ENCODE results near the gene YIF1A. TPM values are rescaled to one million over a fixed set of nuclear protein-coding genes. Genes with fewer than 3 reads are reported as not detected.

Gene YIF1A
- total and polyA plus RNA-seq, 2 of the 4 experiments (the other 2 are of a cell fraction): 128 to 207 TPM

GRCh38 chr11:66309475-66309874 lies 20.5 kb upstream of the YIF1A start:
- Histone ChIP-seq H2BK15ac (ENCODE audit: low read depth, low read length) (no peak overlapping the region), H2BK5ac (ENCODE audit: low read depth, low read length, poor library complexity, severe bottlenecking) (no peak overlapping the region), H3K18ac (ENCODE audit: low read depth, low read length) (no peak overlapping the region), H3K14ac (replicated peaks; ENCODE audit: low read depth, low read length) (no peak overlapping the region), H3K27me3 (ENCODE audit: control insufficient read depth, insufficient read depth, low read length) (peaks cover 12% of the 10 kb centered on the region), H3K4me2 (ENCODE audit: low read depth, low read length) (no peak overlapping the region), H3K9ac (ENCODE audit: low read depth, low read length) (no peak overlapping the region), H2AK9ac (replicated peaks; ENCODE audit: low read depth, low read length, poor library complexity) (no peak overlapping the region), H3K4me3 (ENCODE audit: insufficient read depth, low read depth, low read length) (no peak overlapping the region), H3K36me3 (ENCODE audit: control insufficient read depth, insufficient read depth, low read length) (no peaks in the 10 kb centered on the region), H4K20me1 (ENCODE audit: insufficient read depth, low read length) (peaks cover 16% of the 10 kb centered on the region), H4K8ac (ENCODE audit: low read depth in 2 of 2, low read length in 2 of 2) (no peak overlapping the region), H3K56ac (ENCODE audit: extremely low read depth, insufficient read depth, low read length) (no peak overlapping the region), H3K27ac (ENCODE audit: insufficient read depth, low read length) (no peak overlapping the region), H2AFZ (replicated peaks; ENCODE audit: low read length, poor library complexity) (no peak overlapping the region), H3K4ac (ENCODE audit: low read depth, low read length) (no peak overlapping the region), H3K4me1 (ENCODE audit: control insufficient read depth, insufficient read depth, low read length) (peaks cover 3% of the 10 kb centered on the region; the same call in 1 of the 2 replicates), H4K91ac (ENCODE audit: insufficient read depth, low read depth, low read length) (no peak overlapping the region), H3K79me1 (ENCODE audit: low read depth in 1 of 2, low read length in 2 of 2) (peaks cover 0 to 10% of the 10 kb centered on the region in 2 experiments; a peak in 1 of 4 replicates), H4K5ac (ENCODE audit: low read depth, low read length) (no peak overlapping the region), H3K23ac (ENCODE audit: low read depth, low read length) (no peak overlapping the region), H3K9me1 (ENCODE audit: insufficient read depth, low read length) (no peaks in the 10 kb centered on the region), H2BK120ac (ENCODE audit: low read depth, low read length) (no peak overlapping the region), H2AK5ac (ENCODE audit: low read depth, low read length) (no peak overlapping the region), H2BK20ac (ENCODE audit: low read depth, low read length) (no peak overlapping the region), H3K9me3 (ENCODE audit: control insufficient read depth, insufficient read depth, low read length) (no peaks in the 10 kb centered on the region)
- no TSS peak for BruUV-seq (replicated peaks)
- DNase-seq: no peak
- dilution Hi-C loops (cut with HindIII; ENCODE audit: low sequenced_read_pairs, unreplicated experiment) (no loop called here), intact Hi-C loops (cut with micrococcal nuclease) (no loop called here), in situ Hi-C loops (cut with MboI; ENCODE audit: low sequenced_read_pairs) (loop anchor here (5.0 kb wide), 1 partner anchor 78 kb away; no protein-coding TSS in a partner anchor)
- POLR2A ChIA-PET (ENCODE audit: unreplicated experiment): interaction anchor here (1.3 kb wide), 1 partner anchor 18 kb away, joined by 4 read pairs; no protein-coding TSS in a partner anchor
- CTCF ChIA-PET: interaction anchor here (1.5 kb wide), 1 partner anchor 26 kb away, joined by 4 read pairs; the partner anchor contains the start of gene RIN1
- no peak for ATAC-seq (ENCODE audit: low read depth)
- 50% methylated on average over 1 of the region's 3 CpGs; no CpG with 5 or more reads in 1 of the 2 experiments for WGBS, 2 experiments (ENCODE audit: extremely low coverage in 2 of 2, insufficient read length in 1 of 2)
- TF ChIP-seq MAFK (IDR thresholded peaks at IDR 0.05; ENCODE audit: low read depth, low read length): peak; percentile 68
- TF ChIP-seq MAZ (IDR thresholded peaks at IDR 0.05; ENCODE audit: borderline replicate concordance, low read depth, low read length): no peak
